CD4-positive, alpha-beta T cell treated with Interferon gamma for 1 hour (primary cell): ENCODE measurements around the gene ANKS1B.
A peak's percentile ranks its signal among the peaks of the same experiment; 100 is the strongest.

Experiments
- DNase-seq: peaks from one replicate; pipeline ENCODE4 v3.0.0-alpha.2; 2020

The ANKS1B gene

DNA sequence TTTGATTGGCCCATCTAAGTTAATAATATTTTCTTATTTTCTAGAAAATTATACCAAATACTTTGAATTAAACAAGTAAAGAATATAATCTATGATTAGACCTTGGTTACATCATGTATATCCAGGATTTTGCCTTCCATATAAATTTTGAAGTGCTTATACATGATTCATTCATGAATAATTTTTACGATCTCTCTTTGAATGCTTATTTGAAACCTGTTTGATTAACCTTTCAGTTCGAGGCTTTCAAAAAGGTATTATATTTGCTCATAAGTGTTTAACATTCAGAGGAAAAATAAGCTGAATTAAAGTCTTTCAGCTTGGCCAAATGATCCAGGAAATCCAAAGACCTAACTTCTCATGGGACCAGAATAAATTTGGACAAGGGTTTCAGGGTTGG is 832.4 kb downstream of the ANKS1B start:
- no peak for DNase-seq

DNA sequence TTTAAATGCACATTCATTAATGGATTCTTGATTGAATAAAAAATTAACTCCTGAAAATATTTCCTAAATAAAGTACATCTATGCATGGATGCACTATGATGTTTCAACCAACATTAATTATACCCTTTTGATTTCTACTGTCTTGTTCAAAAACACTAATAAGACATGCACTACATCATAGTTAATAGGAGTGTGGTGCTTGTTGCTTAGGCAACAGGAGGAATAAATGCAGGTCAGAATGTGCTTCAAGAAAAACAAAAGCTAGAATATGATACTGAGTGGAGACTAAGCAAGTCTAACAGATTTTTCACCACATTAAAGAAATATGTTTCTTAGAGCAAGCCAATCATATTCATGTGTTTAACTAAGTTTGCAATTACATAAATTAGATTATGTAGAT is 833.0 kb downstream of the ANKS1B start:
- no peak for DNase-seq

DNA sequence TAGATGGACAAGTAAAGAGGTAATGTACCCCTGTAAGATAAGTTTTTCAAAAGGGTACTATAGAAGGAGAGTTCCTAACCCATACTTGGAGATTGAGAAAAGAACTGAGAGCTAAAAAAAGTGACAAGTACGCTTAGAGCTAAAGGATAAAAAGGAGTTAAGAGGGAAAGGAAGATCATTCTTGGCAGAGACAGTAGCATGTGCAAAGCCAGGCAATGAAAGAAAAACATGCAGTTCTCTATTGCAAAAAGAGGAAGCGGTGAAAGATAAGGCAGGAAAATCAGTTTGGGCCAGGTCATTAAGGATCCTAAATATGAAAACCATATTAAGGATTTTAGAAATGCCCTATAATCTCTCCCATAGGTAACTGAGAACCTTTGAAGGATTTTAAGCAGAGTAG is 837.6 kb downstream of the ANKS1B start:
- DNase-seq: no peak

DNA sequence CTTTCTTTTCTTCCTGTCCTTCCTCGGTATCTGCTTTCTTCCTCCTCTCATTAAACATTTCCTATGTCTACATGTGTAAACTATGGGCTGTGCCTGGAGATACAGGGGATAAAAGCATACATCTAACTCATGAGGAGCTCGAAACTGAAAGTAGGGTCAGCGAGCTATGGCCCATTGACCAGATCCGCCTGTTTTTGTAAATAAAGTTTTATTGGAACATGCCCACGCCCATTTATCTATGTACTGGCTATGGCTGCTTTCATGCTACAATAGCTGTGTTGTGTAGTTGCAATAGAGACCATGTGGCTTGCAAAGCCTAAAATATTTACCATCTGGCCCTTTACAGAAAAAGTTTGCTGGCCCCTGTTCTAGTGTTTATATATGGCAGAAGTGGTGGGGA is 838.0 kb downstream of the ANKS1B start:
- no peak for DNase-seq

DNA sequence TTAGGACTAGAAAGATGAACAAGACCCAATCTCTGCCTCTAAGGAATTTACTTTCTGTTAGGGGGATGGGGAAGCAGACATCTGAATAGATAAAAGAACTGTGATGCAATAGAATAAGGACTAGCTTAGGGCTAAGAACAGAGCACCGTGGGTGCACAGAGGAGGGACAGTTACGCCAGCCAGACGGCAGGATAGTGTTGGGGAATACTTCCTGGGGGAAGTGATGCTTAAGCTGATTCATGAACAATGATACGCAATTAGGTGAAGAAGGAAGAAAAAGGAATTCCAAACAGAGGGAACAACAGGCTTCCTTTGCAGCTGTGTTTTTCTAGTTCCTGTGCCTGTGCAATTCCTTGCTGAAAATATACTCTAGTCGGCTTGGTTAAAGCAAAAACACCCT is 838.6 kb downstream of the ANKS1B start:
- DNase-seq: no peak

DNA sequence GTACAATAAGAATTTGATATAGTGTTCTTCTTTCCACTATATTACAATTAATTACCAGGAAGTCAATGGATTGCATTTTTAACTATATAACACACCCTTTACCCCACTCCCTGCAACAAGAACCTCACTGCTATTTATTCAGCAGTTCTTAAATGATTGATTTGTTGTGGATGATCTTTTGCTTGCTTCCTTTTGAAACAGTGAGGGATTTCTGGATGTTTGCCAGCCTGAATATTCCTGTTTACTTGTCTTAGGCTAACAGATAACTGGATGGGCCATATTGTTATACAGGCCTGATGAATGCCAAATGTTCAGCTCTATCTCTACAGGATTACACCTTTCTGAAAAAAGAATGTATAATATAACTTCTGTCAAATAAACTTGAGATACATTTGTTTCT is 842.1 kb downstream of the ANKS1B start:
- no peak for DNase-seq

DNA sequence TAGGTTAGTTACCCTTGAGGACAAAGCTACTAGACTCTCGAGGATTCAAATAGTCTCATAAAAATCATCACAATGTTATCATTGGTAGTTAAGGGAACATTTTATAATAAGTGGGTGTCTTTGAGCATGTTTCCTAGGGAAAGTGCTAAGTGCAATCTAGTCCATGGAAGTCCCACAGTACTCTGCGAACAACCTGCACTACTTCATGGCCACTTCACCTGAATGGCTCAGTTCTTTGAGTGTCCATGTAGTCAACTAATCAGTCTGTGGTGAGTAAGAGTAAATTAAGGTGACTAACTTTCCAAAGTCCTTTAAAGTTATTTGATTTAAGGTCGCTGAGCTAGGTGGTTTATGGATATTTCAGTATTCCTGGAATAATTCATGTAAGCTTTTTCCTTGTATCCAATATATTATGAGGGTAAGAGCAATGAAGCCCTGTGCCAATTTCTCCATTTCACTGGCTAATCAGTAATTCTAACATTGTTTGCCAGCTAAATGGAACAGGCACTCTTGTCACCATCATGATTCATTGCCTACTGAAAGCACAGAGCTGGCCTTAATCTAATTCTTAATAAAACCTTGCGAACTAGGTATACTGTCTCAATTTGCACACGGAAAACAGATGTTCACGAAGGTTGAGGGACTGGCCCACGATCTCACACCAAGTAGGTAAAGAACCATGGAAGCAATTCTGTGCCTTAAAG is 844.6 kb downstream of the ANKS1B start:
- no peak for DNase-seq

DNA sequence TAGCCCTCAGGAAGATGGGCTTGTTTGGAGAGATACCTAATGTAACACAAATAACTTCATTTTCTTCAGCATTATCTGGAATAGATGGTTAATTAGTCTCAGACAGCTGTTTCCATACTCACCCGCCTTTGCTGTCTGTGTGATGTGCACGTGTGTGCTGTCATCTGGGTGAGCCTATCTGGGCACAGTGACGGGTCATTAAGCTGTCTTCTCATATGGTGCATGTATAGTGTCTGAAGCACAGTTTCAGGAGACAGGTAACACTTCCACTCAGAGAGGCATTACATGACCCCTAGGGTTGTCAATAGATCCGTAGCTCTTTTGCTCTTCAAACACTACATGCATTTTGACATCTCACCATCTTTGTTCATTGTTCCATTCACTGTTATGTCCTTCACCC is 846.3 kb downstream of the ANKS1B start:
- DNase-seq: no peak

DNA sequence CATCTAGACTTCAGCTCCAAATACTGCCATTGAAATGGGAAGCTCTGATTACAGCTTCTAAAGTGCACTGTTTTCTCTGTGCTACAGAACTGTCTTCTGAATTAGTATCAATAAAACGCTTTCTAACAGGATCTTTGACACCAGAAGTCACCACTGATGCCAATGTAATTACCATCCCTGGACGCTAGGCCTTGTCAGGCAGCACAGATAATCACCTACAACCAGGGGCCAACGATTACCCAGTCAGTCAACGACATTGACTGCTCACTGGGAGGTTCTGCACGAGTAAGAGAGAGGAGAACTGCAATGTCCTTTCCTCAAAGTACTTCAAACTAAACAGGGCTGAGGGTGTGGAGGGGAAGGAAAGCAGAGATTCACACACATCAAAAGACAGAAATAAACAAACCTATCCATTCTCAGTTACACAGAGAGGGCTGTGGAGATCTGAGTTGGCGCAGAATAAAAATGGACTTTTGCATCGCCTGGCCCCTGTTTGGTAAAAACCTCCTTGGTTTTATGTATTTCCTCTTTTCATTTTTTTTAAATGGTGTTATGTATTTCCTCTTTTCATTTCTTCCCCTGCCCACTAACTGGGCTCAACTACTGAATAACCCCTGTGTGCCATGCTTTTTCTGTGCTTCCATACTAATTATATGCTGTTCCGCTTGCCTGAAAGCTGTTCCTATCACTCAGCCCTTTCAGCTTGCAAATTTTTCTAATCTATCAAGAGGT is 847.4 kb downstream of the ANKS1B start:
- DNase-seq: no peak

DNA sequence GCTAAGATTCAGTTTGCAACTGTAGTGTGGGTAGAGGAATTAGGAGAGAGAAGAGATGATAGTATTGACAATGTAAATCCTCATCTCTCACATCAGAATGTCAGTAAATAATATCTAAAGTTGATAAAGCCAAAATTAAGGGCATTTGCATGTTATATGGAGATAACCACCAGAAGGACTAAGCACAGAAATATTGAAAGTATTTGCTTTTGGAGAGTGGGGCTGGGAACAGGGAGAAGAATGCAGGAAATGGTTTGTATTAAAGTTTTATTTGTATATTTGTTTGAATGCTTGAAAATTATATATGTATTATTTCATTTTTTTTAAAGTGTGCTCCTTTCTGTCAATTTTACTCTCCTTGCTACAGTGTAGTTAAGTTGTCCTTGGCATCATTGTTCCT is 848.2 kb downstream of the ANKS1B start:
- no peak for DNase-seq

DNA sequence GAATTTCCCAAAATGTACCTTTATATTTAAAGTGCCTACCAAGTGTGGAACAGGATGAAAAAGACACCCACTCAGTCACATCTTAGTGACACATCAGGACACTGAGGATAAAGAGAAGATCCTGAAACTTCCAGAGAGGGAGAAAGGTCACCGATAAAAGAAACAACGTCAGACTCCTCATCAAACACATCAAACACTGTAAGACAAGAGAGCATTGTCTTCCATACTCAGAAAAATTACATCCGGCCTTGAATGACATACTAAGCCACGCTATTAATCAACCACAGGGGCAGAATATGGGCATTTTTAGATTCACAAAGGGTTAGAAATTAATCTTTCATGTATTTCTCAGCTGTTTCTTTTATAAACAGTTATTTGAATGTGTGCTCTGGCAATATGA is 849.4 kb downstream of the ANKS1B start:
- DNase-seq: no peak

DNA sequence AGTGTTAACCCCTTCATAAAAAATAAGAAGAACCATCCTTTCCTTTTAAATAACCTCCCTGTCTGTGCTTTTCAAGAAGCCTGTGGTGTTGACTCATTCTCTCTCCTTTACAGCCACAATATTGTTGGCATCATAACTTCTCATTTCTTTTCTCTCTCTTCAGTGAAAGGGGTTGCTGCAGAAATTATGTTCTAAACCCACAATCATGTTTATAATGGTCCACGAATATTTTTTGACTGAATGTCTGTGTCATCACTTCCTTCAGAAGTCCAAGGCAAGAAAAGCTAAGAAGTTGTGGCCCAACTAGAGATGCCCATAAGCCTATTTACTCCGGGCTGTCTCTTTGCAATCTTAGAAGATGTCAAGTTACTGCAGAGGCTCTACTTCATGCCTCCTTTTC is 851.3 kb downstream of the ANKS1B start:
- DNase-seq: no peak

DNA sequence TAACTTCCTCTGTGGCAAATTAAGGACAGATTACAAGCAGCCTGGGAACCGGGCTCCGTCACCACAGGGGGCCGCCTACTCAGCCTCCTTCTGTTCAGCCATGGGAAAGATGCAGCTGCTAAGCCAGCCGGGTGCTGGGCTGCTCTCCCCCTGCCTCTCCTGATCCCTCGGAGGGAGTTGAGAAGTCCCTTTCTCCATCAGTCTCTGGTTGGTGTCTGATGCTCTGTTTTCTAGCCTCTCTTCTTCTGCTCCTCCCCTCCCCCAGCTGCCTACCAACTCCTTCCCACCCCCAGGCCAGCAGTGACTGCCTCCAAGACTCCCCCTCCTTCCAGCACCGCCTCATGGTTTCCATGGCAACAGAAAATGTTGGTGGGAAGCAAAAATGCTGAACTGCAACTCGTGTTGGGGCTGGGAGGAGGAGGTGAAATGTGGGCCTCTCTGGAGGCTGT is 853.0 kb downstream of the ANKS1B start:
- DNase-seq: peak; percentile 7

DNA sequence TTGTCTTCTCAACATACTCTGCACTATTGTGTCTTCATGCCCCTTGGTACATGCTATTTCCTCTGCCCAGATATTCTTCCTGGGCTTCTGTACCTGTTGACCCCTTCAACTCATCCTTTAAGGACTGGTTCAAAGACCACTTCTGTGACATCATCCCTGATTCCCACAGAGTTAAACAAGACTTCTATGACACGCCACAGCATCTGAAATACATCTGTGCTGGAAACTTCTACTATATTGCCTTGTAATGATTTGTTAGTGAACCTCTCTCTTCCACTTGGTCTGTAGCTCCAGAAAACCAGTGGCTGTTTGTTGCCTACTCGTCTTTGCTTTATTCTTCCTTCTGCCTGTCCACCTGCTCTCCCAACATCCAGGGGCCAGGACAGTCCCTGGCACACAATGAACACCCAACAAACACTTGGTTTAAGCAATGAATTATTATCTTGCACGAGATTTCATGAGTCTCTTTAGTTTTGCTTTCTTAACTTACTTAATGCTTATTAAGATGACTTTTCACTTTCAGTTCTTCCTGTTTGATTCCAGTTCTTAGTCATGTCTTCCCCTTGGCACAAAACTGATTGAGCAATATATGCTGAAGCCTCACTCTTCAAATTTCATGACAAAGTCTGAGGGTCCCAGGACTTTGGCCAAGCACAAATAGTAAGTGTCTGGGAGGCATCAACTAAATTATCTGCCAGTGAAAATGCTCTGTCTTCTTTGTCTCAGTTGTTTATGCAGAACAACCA is 853.8 kb downstream of the ANKS1B start:
- no peak for DNase-seq

DNA sequence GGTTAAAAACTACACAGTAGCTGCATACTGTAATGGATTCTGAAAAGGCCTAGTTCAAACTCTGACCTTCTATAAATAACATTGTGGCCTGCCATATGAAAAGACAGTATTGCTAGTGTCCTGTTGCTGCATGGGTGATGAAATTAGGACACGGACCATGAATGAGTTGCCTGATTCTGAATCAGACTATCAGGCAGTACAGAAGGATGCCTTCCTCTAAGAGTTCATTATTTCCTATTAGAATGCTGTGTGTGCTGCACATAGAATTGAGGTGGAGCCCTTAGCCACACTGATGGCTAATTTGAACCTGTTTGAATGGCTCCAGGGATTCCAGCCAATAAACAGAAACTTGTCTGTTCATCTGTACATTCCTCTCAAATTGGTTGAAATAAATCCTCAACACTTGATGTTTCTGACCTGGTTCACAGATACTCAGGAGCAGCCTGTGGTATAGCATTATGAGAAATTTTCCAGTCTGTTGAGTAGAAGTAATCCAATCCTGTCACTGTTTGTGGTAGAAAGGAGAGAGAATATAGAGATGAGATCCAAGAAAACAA is 856.4 kb downstream of the ANKS1B start:
- DNase-seq: no peak

DNA sequence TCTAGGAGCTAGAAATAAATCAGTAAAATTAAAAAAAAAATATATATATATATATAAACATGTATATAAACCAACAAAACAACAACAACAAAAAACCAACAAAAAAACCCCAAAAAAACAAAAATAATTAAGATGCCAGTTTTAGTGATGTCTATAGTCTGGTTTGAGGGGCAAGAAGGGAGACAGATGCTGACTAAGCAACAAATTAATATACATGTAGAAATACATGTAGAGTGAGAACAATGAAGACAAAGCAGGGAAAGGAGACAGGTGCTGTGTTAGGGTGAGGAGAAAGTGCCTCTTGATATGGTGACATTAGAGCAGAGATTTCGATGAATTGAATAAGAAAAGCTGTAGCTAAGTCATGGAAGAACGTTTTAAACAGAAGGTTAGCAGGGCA is 861.8 kb downstream of the ANKS1B start:
- DNase-seq: no peak

DNA sequence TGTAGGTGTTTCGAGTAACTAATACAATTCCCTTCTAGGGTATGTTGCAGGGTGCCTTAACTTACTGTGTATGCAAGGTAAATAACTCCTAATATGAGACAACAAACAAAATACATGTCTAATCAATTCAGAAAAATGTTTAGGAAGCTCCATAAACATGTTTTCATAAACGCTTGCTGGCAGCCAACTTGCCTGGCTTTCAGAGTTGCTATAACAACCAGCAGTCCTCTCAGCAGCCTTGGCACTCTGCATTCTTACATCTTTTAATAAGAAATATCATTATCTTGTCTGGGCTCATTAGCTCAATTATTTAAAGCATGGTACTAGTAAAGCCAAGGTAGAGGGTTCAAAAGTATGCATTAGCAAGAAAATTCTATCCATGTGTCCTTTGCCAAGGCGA is 862.2 kb downstream of the ANKS1B start:
- no peak for DNase-seq

DNA sequence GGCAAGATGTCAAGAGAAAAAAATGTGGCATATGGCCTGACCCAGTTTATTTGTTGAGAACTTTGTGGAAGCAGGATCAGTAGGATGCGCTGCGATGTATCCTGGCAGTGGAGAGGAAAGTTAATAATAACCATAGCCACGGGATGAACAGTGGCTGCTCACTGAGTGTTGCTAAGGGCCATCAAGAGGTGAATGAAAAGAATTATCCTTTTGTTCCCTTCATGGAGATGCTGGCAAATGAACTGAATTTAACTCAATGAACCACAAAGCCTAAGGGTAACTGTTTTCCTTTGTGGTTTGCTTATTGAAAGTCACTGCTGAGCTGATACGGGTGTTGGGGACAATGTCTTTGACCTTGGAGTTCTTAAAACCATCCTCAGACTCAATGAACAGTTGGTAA is 863.2 kb downstream of the ANKS1B start:
- no peak for DNase-seq

DNA sequence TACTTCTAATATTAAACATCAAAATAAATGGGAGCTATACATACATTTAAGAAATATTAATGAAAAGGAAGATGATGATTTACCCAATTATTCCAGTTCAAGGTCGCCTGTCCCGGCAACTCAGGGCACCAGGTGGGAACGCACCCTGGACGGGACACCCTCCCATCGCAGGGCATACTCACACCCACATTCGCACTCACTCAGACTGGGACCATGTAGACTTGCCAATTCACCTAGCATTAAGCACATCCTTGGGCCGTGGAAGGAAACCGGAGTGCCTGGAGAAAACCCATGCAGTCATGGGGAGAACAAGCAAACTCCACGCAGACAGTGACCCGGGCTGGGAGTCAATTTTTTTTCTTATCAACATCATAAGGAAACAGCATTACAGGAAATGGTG is 864.8 kb downstream of the ANKS1B start:
- DNase-seq: no peak

DNA sequence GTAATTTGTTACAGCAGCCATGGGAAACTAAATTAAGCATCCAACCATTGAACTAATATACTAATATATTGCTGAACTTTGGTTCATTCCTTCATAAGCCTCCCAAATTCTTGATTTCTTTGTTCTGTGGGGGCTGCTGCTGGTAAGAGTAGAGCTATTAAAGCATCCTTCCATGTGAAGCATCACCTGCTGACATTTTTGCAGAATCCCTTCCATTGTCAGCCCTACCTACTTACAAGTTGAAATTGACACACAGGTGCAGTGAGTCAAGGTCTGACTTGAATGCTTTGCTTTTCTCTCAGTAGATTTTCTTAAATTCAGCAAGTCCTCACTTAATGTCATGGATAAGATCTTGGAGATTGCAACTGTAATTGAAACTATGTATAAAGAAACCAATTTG is 865.3 kb downstream of the ANKS1B start:
- DNase-seq: no peak

DNA sequence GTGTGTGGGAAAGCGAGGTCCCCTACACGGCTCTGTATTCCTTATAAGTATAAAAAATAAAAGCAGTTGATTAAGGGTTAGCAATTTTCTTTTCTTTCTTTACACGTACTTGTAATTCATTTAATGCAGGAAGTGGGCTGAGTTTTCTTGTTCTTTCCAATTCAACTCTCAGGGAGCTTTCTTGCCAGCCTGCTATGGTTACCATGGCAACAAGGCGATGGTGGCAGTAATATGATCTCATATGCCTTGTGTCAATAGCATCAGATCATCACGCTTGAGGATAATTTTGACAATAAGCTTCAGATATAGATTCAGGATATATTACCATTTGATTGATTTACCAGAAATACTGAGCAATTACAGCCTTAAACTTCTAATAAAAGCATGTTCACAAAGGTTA is 873.1 kb downstream of the ANKS1B start:
- DNase-seq: no peak

DNA sequence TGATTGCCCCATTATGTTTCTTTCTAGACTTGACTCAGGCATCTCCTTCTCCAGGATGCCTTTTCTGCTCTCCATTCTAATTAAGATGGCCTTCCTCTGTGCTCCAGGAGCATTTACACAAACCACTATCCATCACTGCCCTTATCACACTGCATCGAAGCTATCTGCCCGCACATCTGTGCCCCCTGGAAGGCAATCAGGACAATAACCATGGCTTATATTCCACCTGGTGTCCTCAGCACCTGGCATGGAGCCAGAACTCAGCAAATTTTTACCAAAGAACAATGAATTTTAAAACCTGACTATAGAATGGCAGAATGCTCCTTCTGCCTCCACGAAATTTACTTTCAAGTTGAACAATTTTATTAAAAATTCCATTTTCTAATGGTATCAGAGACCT is 873.9 kb downstream of the ANKS1B start:
- no peak for DNase-seq

DNA sequence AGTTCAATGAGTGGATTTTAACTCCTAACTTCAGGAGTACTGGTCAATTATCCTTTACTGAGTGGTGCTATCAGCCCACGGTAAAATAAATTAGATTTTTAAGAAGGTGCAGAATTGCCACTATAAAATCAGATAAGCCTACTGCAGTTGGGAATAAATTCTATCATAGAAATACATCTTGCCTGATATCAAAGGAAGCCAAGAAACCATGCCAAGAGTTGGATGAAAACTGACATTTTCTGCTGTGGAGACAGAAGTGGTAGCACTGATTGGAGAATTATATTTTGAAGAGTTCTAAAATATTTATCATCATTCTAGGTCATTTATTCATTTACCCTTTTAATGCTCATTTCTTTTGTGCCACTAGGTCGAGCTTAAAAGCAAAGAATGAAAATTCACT is 874.5 kb downstream of the ANKS1B start:
- DNase-seq: no peak

DNA sequence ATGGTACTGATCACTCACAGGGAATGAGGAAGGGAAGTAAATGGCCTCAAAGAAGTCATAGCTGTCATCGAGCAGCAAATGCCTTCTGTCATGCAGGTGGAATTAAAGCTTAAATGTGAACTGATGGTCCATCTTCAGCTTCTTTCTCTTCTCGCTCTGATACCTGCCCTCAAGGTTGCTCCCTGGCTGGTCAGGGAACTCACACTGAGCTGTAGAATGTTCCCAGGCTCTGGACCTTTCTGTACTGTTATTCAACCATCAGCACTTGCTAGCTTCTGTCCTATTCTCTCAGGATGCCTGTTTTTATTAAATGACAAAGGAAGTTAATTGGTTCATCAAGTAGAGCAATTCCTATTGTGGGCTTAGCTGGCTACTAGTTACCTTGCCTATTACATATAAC is 875.8 kb downstream of the ANKS1B start:
- DNase-seq: no peak
